Mammary epithelial cell (primary cell): Measurements from ENCODE around the gene SLC16A5.

Experiments
- CTCF ChIP-seq, 2 donors: IDR thresholded peaks in 1 of 2; conservative IDR thresholded peaks in 1 of 2; 2 replicates each; pipeline ENCODE4 v1.5.1; 2011 to 2012; ENCODE audit warnings: inconsistent platforms in 2 of 2, low read length in 2 of 2, mild to moderate bottlenecking in 2 of 2, control low read depth in 1 of 2, low read depth in 1 of 2; ENCODE audit not compliant: insufficient read depth in 1 of 2; ENCODE audit errors: extremely low read depth in 1 of 2
- EZH2 ChIP-seq: IDR thresholded peaks from 2 replicates; pipeline ENCODE4 v1.6.1; 2012; ENCODE audit warnings: low read length, inconsistent platforms, borderline replicate concordance

- no peak for TF ChIP-seq CTCF (conservative IDR thresholded peaks at IDR 0.05 in 1 of 2, IDR thresholded peaks at IDR 0.05 in 1 of 2; ENCODE audit: extremely low read depth in 1 of 2, insufficient read depth in 1 of 2, low read depth in 1 of 2, low read length in 2 of 2)
- no peak for TF ChIP-seq EZH2
Observed at GRCh38 chr17:75084039-75084660, 3.6 kb upstream of the SLC16A5 start.
